MCF 10A (cell line): ENCODE results near the gene ATXN7L1. TPM values are rescaled to one million over a fixed set of nuclear protein-coding genes. Genes with fewer than 3 reads are reported as not detected.

ENCODE experiments used
- BruUV-seq: library from RNA; stranded (reverse); fragments of 400-500 nt; replicated peaks from 2 replicates; lab custom pipeline; 2021; lab: Mats Ljungman, UMichigan
- CTCF ChIA-PET: fragments of 300-600 bp; sonication (Branson Sonifier 250); formaldehyde crosslinking; extraction: SDS; loops from one replicate; lab custom pipeline; 2021; ENCODE audit warnings: antibody characterized with exemption, inconsistent platforms; lab: Yijun Ruan, JAX
- POLR2A ChIA-PET: fragments of 300-600, 350-650 bp; sonication (Branson Sonifier 250); formaldehyde crosslinking; extraction: SDS; loops from one replicate; lab custom pipeline; 2020; ENCODE audit warnings: antibody characterized with exemption, inconsistent platforms; lab: Yijun Ruan, JAX
- DNase-seq: peaks from one replicate; pipeline ENCODE4 v3.0.0-alpha.2; 2018; ENCODE audit not compliant: unreplicated experiment
- H3K27ac Mint-ChIP-seq: one replicate; pipeline ENCODE4 v1.8.0; 2022; ENCODE audit warnings: mild to moderate bottlenecking, low read depth, mixed read lengths; ENCODE audit not compliant: unreplicated experiment
- H3K27me3 Mint-ChIP-seq: one replicate; pipeline ENCODE4 v1.8.0; 2022; ENCODE audit warnings: mixed read lengths; ENCODE audit not compliant: insufficient read depth, unreplicated experiment
- H3K36me3 Mint-ChIP-seq: one replicate; pipeline ENCODE4 v1.8.0; 2022; ENCODE audit warnings: mild to moderate bottlenecking, moderate library complexity, mixed read lengths; ENCODE audit not compliant: insufficient read depth, unreplicated experiment
- H3K4me1 Mint-ChIP-seq: one replicate; pipeline ENCODE4 v1.8.0; 2022; ENCODE audit warnings: mixed read lengths; ENCODE audit not compliant: insufficient read depth, unreplicated experiment
- H3K4me3 Mint-ChIP-seq: one replicate; pipeline ENCODE4 v1.8.0; 2022; ENCODE audit warnings: mild to moderate bottlenecking, moderate library complexity, mixed read lengths; ENCODE audit not compliant: unreplicated experiment
- H3K9me3 Mint-ChIP-seq: one replicate; pipeline ENCODE4 v1.8.0; 2022; ENCODE audit warnings: mixed read lengths; ENCODE audit not compliant: unreplicated experiment
- intact Hi-C: fragments of 100-400 bp; cut with micrococcal nuclease; formaldehyde crosslinking; loops from 2 replicates; pipeline ENCODE4 v1.14.1; 2022
- total RNA-seq: library from RNA; stranded (reverse); gene quantifications from 2 replicates; pipeline ENCODE4 v1.2.3, GENCODE V29; 2022
- TF ChIP-seq, protein P1 (sequence below): fragments of 200-600 bp; IDR thresholded peaks from one replicate; pipeline ENCODE4 v1.8.0; 2022; ENCODE audit warnings: antibody characterized with exemption, mild to moderate bottlenecking; ENCODE audit not compliant: unreplicated experiment

The ATXN7L1 gene
- total RNA-seq, 1 experiment from 2014 or later, result 10.0 TPM

DNA sequence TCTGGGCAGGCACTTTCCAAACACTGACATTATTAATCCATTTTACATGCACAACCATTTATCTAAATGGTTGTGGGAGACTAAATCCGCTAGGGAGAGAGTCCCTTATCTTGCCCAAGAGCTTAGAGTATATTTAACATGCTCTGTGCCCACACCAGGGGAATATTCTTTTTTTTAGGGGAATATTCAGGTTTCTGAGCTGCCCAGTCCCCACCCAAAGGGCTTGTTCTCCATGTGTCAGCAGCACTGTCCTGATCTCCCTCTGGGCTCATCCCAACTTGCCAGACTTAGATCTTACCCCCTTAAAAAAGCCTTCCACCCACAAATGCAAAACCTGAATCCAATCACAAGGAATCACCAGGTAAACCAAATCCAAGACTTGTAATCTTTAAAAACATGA lies 132.1 kb downstream of the ATXN7L1 start:
- Mint-ChIP-seq H3K9me3 (no peaks in the 10 kb centered on the region), H3K27me3 (no peaks in the 10 kb centered on the region), H3K27ac (no peak overlapping the region), H3K4me3 (no peak overlapping the region), H3K4me1 (no peaks in the 10 kb centered on the region), H3K36me3 (peaks cover 6% of the 10 kb centered on the region)
- BruUV-seq, result no TSS peak
- ChIA-PET CTCF (interaction anchor here (0.7 to 1.4 kb wide), 3 partner anchors 14 to 64 kb away, joined by 3 to 4 read pairs (median 4); no protein-coding TSS in a partner anchor), POLR2A (no interaction called here)
- intact Hi-C loops, result no loop called here
- TF ChIP-seq, protein P1, sequence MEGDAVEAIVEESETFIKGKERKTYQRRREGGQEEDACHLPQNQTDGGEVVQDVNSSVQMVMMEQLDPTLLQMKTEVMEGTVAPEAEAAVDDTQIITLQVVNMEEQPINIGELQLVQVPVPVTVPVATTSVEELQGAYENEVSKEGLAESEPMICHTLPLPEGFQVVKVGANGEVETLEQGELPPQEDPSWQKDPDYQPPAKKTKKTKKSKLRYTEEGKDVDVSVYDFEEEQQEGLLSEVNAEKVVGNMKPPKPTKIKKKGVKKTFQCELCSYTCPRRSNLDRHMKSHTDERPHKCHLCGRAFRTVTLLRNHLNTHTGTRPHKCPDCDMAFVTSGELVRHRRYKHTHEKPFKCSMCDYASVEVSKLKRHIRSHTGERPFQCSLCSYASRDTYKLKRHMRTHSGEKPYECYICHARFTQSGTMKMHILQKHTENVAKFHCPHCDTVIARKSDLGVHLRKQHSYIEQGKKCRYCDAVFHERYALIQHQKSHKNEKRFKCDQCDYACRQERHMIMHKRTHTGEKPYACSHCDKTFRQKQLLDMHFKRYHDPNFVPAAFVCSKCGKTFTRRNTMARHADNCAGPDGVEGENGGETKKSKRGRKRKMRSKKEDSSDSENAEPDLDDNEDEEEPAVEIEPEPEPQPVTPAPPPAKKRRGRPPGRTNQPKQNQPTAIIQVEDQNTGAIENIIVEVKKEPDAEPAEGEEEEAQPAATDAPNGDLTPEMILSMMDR, result no peak
- DNase-seq, result no peak

DNA sequence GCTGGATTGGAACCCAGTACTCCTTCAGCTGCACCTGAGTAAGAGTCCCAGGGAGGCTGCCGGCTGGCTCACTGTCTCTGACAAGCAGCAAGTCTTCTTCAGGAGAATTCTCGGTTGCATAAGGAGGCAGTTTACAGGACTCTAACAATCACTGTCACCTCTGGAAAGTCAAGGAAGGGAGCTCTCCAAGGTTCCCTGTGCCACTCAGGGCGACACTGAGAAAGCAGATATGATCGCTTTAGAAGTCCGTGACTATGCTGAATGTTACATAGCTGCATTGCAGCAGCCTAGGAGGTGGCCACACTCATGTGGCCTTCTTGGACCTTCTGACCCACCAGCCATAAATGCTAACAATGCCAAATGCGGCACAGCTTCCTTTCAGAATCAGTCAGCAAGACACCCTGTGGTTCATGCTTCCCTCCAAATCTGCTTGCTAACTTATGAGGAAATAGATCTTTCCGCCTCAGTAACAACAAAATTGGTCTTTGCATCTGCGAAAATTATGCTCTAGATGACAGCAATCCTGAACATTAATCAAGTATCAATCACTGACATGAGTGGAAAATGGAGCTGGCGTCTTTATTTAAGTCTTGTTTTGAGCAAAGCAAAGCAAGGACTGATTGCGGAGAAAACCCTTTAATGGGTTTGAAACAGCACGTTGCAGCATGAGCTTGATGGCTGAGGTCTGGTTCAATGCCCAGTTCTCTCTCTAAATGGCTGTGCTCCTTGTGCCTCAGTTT lies 132.9 kb downstream of the ATXN7L1 start:
- ChIA-PET POLR2A (interaction anchor here (0.7 kb wide), 2 partner anchors 71 to 152 kb away, joined by 3 to 4 read pairs; no protein-coding TSS in a partner anchor), CTCF (interaction anchor here (0.6 to 1.8 kb wide), 6 partner anchors 17 to 212 kb away, joined by 3 to 9 read pairs (median 4); no protein-coding TSS in a partner anchor)
- Mint-ChIP-seq H3K36me3 (peaks cover 6% of the 10 kb centered on the region), H3K27ac (no peak overlapping the region), H3K9me3 (no peaks in the 10 kb centered on the region), H3K4me1 (no peaks in the 10 kb centered on the region), H3K4me3 (no peak overlapping the region), H3K27me3 (no peaks in the 10 kb centered on the region)
- no peak for DNase-seq
- BruUV-seq, result no TSS peak
- intact Hi-C loops, result no loop called here
- TF ChIP-seq, protein P1, result no peak

- Mint-ChIP-seq H3K4me3 (no peak overlapping the region), H3K4me1 (no peaks in the 10 kb centered on the region), H3K9me3 (no peaks in the 10 kb centered on the region), H3K27me3 (no peaks in the 10 kb centered on the region), H3K27ac (no peak overlapping the region), H3K36me3 (peaks cover 6% of the 10 kb centered on the region)
- ChIA-PET POLR2A (interaction anchor here (0.6 to 0.7 kb wide), 2 partner anchors 15 to 152 kb away, joined by 3 read pairs; no protein-coding TSS in a partner anchor), CTCF (interaction anchor here (0.6 to 1.8 kb wide), 5 partner anchors 8 to 88 kb away, joined by 3 to 9 read pairs (median 3); no protein-coding TSS in a partner anchor)
- intact Hi-C loops, result no loop called here
- TF ChIP-seq, protein P1, result no peak
- DNase-seq, result no peak
- BruUV-seq, result no TSS peak
These were observed 133.6 kb downstream of the ATXN7L1 start for GRCh38 chr7:105742787-105743186.

- ChIA-PET POLR2A (interaction anchor here (0.6 kb wide), 1 partner anchor 15 kb away, joined by 3 read pairs; no protein-coding TSS in a partner anchor), CTCF (interaction anchor here (1.0 to 1.8 kb wide), 2 partner anchors 9 to 87 kb away, joined by 5 to 9 read pairs; no protein-coding TSS in a partner anchor)
- intact Hi-C loops, result no loop called here
- TF ChIP-seq, protein P1, result no peak
- Mint-ChIP-seq H3K4me1 (no peaks in the 10 kb centered on the region), H3K27me3 (no peaks in the 10 kb centered on the region), H3K27ac (no peak overlapping the region), H3K4me3 (no peak overlapping the region), H3K9me3 (no peaks in the 10 kb centered on the region), H3K36me3 (peaks cover 6% of the 10 kb centered on the region)
- DNase-seq, result no peak
- BruUV-seq, result no TSS peak
These were observed 134.4 kb downstream of the ATXN7L1 start for GRCh38 chr7:105741982-105742381.
